LNCaP clone FGC (cell line): ENCODE data around the gene MAGEB2.
"Not testable (repeated sequence)": the region's sequence is repeated elsewhere in the genome, so short reads cannot be mapped to it uniquely, and the experiment has no call there.

ENCODE experiments used
- DNase-seq: peaks from one replicate; pipeline ENCODE4 v3.0.0-alpha.2; 2011; ENCODE audit warnings: low read depth
- H3K4me3 ChIP-seq: 2 replicates; pipeline ENCODE4 v1.5.1; 2011; ENCODE audit warnings: mild to moderate bottlenecking, low read depth, low read length, control low read depth
- TF ChIP-seq, protein P1 (sequence below): IDR thresholded peaks from 2 replicates; pipeline ENCODE4 v1.5.1; 2012; ENCODE audit warnings: mild to moderate bottlenecking; ENCODE audit not compliant: control insufficient read depth, insufficient read depth; ENCODE audit errors: extremely low read depth

Gene MAGEB2

DNA sequence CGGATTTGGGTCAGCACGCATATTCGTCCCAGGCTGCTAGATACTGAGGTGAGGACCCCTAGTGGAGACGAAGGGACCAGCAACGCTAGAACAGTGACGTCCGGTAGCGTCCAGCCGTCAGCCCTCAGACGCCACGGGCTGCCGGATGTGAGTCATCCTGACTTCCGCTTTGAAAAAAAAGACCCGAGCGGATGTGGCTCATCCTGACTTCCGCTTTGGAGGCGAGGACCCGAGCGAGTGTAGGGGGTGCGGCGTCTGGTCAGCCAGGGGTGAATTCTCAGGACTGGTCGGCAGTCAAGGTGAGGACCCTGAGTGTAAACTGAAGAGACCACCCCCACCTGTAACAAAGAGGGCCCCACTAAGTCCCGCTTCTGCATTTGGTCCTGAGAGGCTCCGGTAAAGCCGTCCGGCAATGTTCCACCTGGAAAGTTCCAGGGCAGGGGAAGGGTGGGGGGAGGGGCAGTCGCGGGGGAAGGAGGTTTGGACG lies at the start of gene MAGEB2:
TSS of gene MAGEB2 (plus strand) at position 207 of the 487 bp plus-strand sequence. CDS start 3,018 bp downstream, outside the sequence.
- no peak for DNase-seq
- TF ChIP-seq, protein P1, sequence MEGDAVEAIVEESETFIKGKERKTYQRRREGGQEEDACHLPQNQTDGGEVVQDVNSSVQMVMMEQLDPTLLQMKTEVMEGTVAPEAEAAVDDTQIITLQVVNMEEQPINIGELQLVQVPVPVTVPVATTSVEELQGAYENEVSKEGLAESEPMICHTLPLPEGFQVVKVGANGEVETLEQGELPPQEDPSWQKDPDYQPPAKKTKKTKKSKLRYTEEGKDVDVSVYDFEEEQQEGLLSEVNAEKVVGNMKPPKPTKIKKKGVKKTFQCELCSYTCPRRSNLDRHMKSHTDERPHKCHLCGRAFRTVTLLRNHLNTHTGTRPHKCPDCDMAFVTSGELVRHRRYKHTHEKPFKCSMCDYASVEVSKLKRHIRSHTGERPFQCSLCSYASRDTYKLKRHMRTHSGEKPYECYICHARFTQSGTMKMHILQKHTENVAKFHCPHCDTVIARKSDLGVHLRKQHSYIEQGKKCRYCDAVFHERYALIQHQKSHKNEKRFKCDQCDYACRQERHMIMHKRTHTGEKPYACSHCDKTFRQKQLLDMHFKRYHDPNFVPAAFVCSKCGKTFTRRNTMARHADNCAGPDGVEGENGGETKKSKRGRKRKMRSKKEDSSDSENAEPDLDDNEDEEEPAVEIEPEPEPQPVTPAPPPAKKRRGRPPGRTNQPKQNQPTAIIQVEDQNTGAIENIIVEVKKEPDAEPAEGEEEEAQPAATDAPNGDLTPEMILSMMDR = no peak
- no peak within 1 kb of the TSS for H3K4me3 ChIP-seq

DNA sequence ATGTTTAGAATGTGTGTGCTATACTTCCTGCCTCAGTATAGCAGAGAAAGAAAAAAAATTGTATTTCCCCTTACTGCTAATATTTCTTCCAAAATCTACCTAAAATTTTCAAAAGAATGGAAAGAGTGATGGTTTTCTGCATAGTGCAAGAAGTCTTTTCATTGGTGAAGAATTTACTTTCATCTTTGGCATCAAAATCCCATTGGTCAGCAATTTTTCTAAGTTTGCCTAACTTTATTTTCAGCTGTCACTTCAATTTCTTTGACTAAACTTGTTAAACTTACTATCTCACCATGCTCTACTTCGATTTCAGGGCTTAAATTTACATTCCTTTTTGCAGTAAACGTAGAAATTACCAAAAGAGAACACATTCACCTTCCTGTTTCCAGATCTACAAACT lies 44.5 kb upstream of the MAGEB2 start:
- TF ChIP-seq, protein P1 = no peak
- H3K4me3 ChIP-seq = no peak overlapping the region
- DNase-seq = no peak

GRCh38 chrX:30181353-30181752 lies 34.0 kb upstream of the MAGEB2 start:
- DNase-seq = no peak
- no peak overlapping the region for H3K4me3 ChIP-seq
- TF ChIP-seq, protein P1 = no peak

- no peak for DNase-seq
- H3K4me3 ChIP-seq = no peak overlapping the region
- TF ChIP-seq, protein P1 = no peak
Measured at GRCh38 chrX:30183554-30183953, 31.8 kb upstream of the MAGEB2 start.

DNA sequence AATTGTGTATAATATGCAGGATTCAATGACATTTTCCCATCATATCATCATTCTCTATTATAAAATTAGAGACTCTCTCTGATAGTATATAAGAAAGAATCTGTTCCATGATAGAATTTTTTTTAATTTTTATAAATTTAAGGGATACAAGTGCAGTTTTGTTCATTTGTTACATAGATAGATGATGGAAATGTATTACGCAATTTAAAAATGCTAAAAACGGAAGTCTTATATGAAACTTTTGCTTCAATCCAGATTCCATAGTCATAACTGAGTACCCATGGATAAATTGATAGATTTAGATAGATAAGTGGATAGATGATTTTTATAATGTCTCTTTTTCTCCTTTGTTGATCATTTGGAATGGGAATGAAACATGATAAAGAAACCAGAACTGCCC lies 24.9 kb upstream of the MAGEB2 start:
- TF ChIP-seq, protein P1 = no peak
- DNase-seq = no peak
- no peak overlapping the region for H3K4me3 ChIP-seq

DNA sequence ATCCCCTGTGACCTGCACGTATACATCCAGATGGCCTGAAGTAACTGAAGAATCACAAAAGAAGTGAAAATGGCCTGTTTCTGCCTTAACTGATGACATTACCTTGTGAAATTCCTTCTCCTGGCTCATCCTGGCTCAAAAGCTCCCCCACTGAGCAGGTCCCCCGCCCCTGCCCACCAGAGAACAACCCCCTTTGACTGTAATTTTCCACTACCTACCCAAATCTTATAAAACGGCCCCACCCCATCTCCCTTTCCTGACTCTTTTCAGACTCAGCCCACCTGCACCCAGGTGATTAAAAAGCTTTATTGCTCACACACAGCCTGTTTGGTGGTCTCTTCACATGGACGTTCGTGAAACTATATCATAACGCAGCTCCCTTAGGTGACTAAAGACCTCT lies 21.5 kb upstream of the MAGEB2 start:
- DNase-seq = not testable (repeated sequence)

GRCh38 chrX:30196322-30196721 lies 19.0 kb upstream of the MAGEB2 start:
- no peak for DNase-seq
- TF ChIP-seq, protein P1 = peak; percentile 53
- H3K4me3 ChIP-seq = no peak overlapping the region

More for the DNA sequence above, 21.5 kb upstream of the MAGEB2 start:
- H3K4me3 ChIP-seq = not testable (repeated sequence)
